GM23338 (cell line): ENCODE measurements around the gene NCKAP5. TPM values are rescaled to one million over a fixed set of nuclear protein-coding genes. Genes with fewer than 3 reads are reported as not detected.

Source experiments
- ATAC-seq: fragments of 200-7000 bp; cut with Tn5 transposase; 3 replicates; pipeline ENCODE4 v1.9.1; 2020
- DNase-seq: peaks from one replicate; pipeline ENCODE4 v3.0.0-alpha.2; 2015; ENCODE audit warnings: low spot score
- H2AFZ ChIP-seq: fragments of 200-600 bp; sonication (generic); 2 replicates; pipeline ENCODE4 v1.8.0; 2016; ENCODE audit warnings: antibody characterized with exemption, mild to moderate bottlenecking, moderate library complexity
- H3F3A ChIP-seq: fragments of 200-600 bp; sonication (generic); replicated peaks from 2 replicates; pipeline ENCODE4 v1.8.0; 2017; ENCODE audit warnings: antibody characterized with exemption, mixed run types, low read depth
- H3K27ac ChIP-seq: fragments of 200-600 bp; sonication (generic); 2 replicates; pipeline ENCODE4 v1.6.1; 2016; ENCODE audit warnings: low read depth
- H3K27me3 ChIP-seq: fragments of 200-600 bp; sonication (generic); 2 replicates; pipeline ENCODE4 v1.8.0; 2016; ENCODE audit warnings: mild to moderate bottlenecking, mixed run types, moderate library complexity; ENCODE audit not compliant: insufficient read depth
- H3K36me3 ChIP-seq: fragments of 200-600 bp; sonication (generic); 2 replicates; pipeline ENCODE4 v1.8.0; 2016; ENCODE audit warnings: mild to moderate bottlenecking; ENCODE audit not compliant: insufficient read depth
- H3K4me1 ChIP-seq: fragments of 200-600 bp; sonication (generic); 2 replicates; pipeline ENCODE4 v1.8.0; 2016; ENCODE audit warnings: mild to moderate bottlenecking, moderate library complexity; ENCODE audit not compliant: insufficient read depth
- H3K4me2 ChIP-seq: fragments of 200-600 bp; sonication (generic); 2 replicates; pipeline ENCODE4 v1.7.1; 2017; ENCODE audit warnings: mixed run types
- H3K4me3 ChIP-seq: fragments of 200-600 bp; sonication (generic); 2 replicates; pipeline ENCODE4 v1.6.1; 2016; ENCODE audit warnings: mixed run types
- H3K79me2 ChIP-seq: fragments of 200-600 bp; sonication (generic); replicated peaks from 2 replicates; pipeline ENCODE4 v1.8.0; 2017; ENCODE audit warnings: mild to moderate bottlenecking; ENCODE audit not compliant: insufficient read depth
- H3K9me2 ChIP-seq: fragments of 200-600 bp; sonication (generic); 2 replicates; pipeline ENCODE4 v1.8.0; 2017; ENCODE audit not compliant: insufficient read depth
- H4K20me1 ChIP-seq: fragments of 200-600 bp; sonication (generic); replicated peaks from 2 replicates; pipeline ENCODE4 v1.8.0; 2017; ENCODE audit warnings: mild to moderate bottlenecking; ENCODE audit not compliant: insufficient read depth
- H3K27ac Mint-ChIP-seq: 2 replicates; pipeline ENCODE4 v1.8.0; 2020; ENCODE audit warnings: inconsistent platforms, mild to moderate bottlenecking, moderate library complexity, mixed read lengths
- H3K27me3 Mint-ChIP-seq: 3 replicates; pipeline ENCODE4 v1.8.0; 2022; ENCODE audit warnings: low read depth, mild to moderate bottlenecking, moderate library complexity, mixed read lengths, inconsistent platforms; ENCODE audit not compliant: insufficient read depth, poor library complexity
- H3K36me3 Mint-ChIP-seq: 3 replicates; pipeline ENCODE4 v1.8.0; 2021; ENCODE audit warnings: low read depth, mild to moderate bottlenecking, inconsistent platforms, moderate library complexity, mixed read lengths
- H3K4me1 Mint-ChIP-seq: 3 replicates; pipeline ENCODE4 v1.8.0; 2020; ENCODE audit warnings: mild to moderate bottlenecking, inconsistent platforms, mixed read lengths
- H3K4me3 Mint-ChIP-seq: 3 replicates; pipeline ENCODE4 v1.8.0; 2021; ENCODE audit warnings: moderate library complexity, mild to moderate bottlenecking, inconsistent platforms, mixed read lengths
- H3K9me3 Mint-ChIP-seq: 3 replicates; pipeline ENCODE4 v1.8.0; 2020; ENCODE audit warnings: moderate library complexity, mild to moderate bottlenecking, inconsistent platforms, mixed read lengths
- CREB1 ChIP-seq: fragments of 250-450 bp; sonication (Bioruptor Pico); IDR thresholded peaks from 2 replicates; pipeline ENCODE4 v1.5.0; 2020; ENCODE audit warnings: low read depth, mild to moderate bottlenecking, moderate library complexity
- EZH2 ChIP-seq: fragments of 200-600 bp; sonication (generic); IDR thresholded peaks from one replicate; pipeline ENCODE4 v1.8.0; 2017; ENCODE audit warnings: antibody characterized with exemption, mild to moderate bottlenecking, low read depth; ENCODE audit not compliant: unreplicated experiment
- EZH2phosphoT487 ChIP-seq: fragments of 200-600 bp; sonication (generic); IDR thresholded peaks from one replicate; pipeline ENCODE4 v1.8.1; 2018; ENCODE audit warnings: antibody characterized with exemption; ENCODE audit not compliant: unreplicated experiment
- JUNB ChIP-seq: IDR thresholded peaks from one replicate; pipeline ENCODE4 v1.6.1; 2016; ENCODE audit warnings: antibody characterized with exemption; ENCODE audit not compliant: unreplicated experiment
- NANOG ChIP-seq: IDR thresholded peaks from 2 replicates; pipeline ENCODE4 v1.6.1; 2016; ENCODE audit warnings: antibody characterized with exemption, borderline replicate concordance
- POLR2AphosphoS5 ChIP-seq: IDR thresholded peaks from 2 replicates; pipeline ENCODE4 v1.6.1; 2016; ENCODE audit warnings: antibody characterized with exemption, low read depth
- STAT1 ChIP-seq: IDR thresholded peaks from one replicate; pipeline ENCODE4 v1.6.1; 2016; ENCODE audit warnings: antibody characterized with exemption; ENCODE audit not compliant: unreplicated experiment
- ZNF114 ChIP-seq: fragments of 250-450 bp; sonication (Bioruptor Pico); IDR thresholded peaks from 2 replicates; pipeline ENCODE4 v1.5.0; 2020; ENCODE audit warnings: mild to moderate bottlenecking, moderate library complexity
- ZNF331 ChIP-seq: fragments of 250-450 bp; sonication (Bioruptor Pico); IDR thresholded peaks from 2 replicates; pipeline ENCODE4 v1.5.0; 2020; ENCODE audit warnings: low read depth, mild to moderate bottlenecking, moderate library complexity
- polyA plus RNA-seq: library from polyadenylated mRNA; unstranded; fragments of >200 nt; fragmentation: Nextera tagmentation; extraction: Ambion mirVana; gene quantifications from 2 replicates; pipeline ENCODE4 v1.2.1, GENCODE V29; 2016
- total RNA-seq: library from RNA; depleted of rRNA; stranded (reverse); fragments of >200 nt; shearing (Covaris generic); gene quantifications from 2 replicates; pipeline ENCODE4 v1.2.3, GENCODE V29; 2014
- TF ChIP-seq, protein P1 (sequence below): IDR thresholded peaks from one replicate; pipeline ENCODE4 v1.6.1; 2018; ENCODE audit warnings: antibody characterized with exemption; ENCODE audit not compliant: unreplicated experiment
- TF ChIP-seq, protein P2 (sequence below): fragments of 250-450 bp; sonication (Bioruptor Pico); IDR thresholded peaks from 2 replicates; pipeline ENCODE4 v1.5.0; 2020; ENCODE audit warnings: mild to moderate bottlenecking, moderate library complexity
- TF ChIP-seq, protein P3 (sequence below), 2 experiments: fragments of 200-600 bp in 1 of 2; sonication (generic) in 1 of 2; conservative IDR thresholded peaks; 2 replicates each; pipeline versions ENCODE4 v1.5.1 to v1.6.1; 2016 to 2017; ENCODE audit warnings: antibody characterized with exemption in 2 of 2, low read depth in 2 of 2, mild to moderate bottlenecking in 2 of 2, moderate library complexity in 1 of 2
- TF ChIP-seq, protein P4 (sequence below): IDR thresholded peaks from 2 replicates; pipeline ENCODE4 v1.6.1; 2016; ENCODE audit warnings: antibody characterized with exemption

Gene NCKAP5
- total and polyA plus RNA-seq, 2 experiments from 2014 or later = 0.34 to 0.73 TPM

DNA sequence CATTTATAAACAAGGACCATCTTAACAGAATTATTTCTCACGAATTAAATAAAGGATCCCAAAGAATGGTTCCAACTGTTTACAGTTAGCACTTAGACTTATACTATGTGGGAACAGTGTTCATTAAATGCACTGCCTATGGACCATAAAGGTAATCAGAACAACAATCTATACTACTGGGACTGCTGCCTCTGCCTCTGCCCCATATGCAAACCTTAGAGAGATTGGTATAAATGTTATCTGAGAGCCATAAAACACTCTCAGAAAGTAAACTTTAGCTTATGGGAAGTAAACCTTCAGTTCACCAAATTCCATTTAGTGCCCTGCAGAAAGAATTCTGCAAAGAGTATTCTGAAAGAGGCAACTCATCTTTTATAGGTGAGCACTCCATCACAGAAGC is 448.0 kb downstream of the NCKAP5 start:
- H3K27me3 Mint-ChIP-seq = no peaks in the 10 kb centered on the region
- no peaks in the 10 kb centered on the region for H3K36me3 ChIP-seq
- H3K79me2 ChIP-seq = no peaks in the 10 kb centered on the region
- H4K20me1 ChIP-seq = no peaks in the 10 kb centered on the region
- TF ChIP-seq ZNF331 (CRISPR knock-in tag) = no peak
- no peak for TF ChIP-seq STAT1
- no peak for TF ChIP-seq JUNB
- TF ChIP-seq ZNF114 (CRISPR knock-in tag) = no peak
- TF ChIP-seq, protein P1, sequence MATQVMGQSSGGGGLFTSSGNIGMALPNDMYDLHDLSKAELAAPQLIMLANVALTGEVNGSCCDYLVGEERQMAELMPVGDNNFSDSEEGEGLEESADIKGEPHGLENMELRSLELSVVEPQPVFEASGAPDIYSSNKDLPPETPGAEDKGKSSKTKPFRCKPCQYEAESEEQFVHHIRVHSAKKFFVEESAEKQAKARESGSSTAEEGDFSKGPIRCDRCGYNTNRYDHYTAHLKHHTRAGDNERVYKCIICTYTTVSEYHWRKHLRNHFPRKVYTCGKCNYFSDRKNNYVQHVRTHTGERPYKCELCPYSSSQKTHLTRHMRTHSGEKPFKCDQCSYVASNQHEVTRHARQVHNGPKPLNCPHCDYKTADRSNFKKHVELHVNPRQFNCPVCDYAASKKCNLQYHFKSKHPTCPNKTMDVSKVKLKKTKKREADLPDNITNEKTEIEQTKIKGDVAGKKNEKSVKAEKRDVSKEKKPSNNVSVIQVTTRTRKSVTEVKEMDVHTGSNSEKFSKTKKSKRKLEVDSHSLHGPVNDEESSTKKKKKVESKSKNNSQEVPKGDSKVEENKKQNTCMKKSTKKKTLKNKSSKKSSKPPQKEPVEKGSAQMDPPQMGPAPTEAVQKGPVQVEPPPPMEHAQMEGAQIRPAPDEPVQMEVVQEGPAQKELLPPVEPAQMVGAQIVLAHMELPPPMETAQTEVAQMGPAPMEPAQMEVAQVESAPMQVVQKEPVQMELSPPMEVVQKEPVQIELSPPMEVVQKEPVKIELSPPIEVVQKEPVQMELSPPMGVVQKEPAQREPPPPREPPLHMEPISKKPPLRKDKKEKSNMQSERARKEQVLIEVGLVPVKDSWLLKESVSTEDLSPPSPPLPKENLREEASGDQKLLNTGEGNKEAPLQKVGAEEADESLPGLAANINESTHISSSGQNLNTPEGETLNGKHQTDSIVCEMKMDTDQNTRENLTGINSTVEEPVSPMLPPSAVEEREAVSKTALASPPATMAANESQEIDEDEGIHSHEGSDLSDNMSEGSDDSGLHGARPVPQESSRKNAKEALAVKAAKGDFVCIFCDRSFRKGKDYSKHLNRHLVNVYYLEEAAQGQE = no peak
- TF ChIP-seq, protein P2, sequence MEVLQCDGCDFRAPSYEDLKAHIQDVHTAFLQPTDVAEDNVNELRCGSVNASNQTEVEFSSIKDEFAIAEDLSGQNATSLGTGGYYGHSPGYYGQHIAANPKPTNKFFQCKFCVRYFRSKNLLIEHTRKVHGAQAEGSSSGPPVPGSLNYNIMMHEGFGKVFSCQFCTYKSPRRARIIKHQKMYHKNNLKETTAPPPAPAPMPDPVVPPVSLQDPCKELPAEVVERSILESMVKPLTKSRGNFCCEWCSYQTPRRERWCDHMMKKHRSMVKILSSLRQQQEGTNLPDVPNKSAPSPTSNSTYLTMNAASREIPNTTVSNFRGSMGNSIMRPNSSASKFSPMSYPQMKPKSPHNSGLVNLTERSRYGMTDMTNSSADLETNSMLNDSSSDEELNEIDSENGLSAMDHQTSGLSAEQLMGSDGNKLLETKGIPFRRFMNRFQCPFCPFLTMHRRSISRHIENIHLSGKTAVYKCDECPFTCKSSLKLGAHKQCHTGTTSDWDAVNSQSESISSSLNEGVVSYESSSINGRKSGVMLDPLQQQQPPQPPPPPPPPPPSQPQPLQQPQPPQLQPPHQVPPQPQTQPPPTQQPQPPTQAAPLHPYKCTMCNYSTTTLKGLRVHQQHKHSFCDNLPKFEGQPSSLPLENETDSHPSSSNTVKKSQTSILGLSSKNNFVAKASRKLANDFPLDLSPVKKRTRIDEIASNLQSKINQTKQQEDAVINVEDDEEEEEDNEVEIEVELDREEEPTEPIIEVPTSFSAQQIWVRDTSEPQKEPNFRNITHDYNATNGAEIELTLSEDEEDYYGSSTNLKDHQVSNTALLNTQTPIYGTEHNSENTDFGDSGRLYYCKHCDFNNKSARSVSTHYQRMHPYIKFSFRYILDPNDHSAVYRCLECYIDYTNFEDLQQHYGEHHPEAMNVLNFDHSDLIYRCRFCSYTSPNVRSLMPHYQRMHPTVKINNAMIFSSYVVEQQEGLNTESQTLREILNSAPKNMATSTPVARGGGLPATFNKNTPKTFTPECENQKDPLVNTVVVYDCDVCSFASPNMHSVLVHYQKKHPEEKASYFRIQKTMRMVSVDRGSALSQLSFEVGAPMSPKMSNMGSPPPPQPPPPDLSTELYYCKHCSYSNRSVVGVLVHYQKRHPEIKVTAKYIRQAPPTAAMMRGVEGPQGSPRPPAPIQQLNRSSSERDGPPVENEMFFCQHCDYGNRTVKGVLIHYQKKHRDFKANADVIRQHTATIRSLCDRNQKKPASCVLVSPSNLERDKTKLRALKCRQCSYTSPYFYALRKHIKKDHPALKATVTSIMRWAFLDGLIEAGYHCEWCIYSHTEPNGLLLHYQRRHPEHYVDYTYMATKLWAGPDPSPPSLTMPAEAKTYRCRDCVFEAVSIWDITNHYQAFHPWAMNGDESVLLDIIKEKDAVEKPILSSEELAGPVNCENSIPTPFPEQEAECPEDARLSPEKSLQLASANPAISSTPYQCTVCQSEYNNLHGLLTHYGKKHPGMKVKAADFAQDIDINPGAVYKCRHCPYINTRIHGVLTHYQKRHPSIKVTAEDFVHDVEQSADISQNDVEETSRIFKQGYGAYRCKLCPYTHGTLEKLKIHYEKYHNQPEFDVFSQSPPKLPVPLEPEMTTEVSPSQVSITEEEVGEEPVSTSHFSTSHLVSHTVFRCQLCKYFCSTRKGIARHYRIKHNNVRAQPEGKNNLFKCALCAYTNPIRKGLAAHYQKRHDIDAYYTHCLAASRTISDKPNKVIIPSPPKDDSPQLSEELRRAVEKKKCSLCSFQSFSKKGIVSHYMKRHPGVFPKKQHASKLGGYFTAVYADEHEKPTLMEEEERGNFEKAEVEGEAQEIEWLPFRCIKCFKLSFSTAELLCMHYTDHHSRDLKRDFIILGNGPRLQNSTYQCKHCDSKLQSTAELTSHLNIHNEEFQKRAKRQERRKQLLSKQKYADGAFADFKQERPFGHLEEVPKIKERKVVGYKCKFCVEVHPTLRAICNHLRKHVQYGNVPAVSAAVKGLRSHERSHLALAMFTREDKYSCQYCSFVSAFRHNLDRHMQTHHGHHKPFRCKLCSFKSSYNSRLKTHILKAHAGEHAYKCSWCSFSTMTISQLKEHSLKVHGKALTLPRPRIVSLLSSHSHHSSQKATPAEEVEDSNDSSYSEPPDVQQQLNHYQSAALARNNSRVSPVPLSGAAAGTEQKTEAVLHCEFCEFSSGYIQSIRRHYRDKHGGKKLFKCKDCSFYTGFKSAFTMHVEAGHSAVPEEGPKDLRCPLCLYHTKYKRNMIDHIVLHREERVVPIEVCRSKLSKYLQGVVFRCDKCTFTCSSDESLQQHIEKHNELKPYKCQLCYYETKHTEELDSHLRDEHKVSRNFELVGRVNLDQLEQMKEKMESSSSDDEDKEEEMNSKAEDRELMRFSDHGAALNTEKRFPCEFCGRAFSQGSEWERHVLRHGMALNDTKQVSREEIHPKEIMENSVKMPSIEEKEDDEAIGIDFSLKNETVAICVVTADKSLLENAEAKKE = no peak
- TF ChIP-seq CREB1 = no peak
- TF ChIP-seq EZH2phosphoT487 = no peak
- no peak for TF ChIP-seq NANOG
- TF ChIP-seq, protein P3, sequence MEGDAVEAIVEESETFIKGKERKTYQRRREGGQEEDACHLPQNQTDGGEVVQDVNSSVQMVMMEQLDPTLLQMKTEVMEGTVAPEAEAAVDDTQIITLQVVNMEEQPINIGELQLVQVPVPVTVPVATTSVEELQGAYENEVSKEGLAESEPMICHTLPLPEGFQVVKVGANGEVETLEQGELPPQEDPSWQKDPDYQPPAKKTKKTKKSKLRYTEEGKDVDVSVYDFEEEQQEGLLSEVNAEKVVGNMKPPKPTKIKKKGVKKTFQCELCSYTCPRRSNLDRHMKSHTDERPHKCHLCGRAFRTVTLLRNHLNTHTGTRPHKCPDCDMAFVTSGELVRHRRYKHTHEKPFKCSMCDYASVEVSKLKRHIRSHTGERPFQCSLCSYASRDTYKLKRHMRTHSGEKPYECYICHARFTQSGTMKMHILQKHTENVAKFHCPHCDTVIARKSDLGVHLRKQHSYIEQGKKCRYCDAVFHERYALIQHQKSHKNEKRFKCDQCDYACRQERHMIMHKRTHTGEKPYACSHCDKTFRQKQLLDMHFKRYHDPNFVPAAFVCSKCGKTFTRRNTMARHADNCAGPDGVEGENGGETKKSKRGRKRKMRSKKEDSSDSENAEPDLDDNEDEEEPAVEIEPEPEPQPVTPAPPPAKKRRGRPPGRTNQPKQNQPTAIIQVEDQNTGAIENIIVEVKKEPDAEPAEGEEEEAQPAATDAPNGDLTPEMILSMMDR (conservative IDR thresholded peaks at IDR 0.05; ENCODE audit: low read depth in 2 of 2) = no peak
- TF ChIP-seq, protein P4, sequence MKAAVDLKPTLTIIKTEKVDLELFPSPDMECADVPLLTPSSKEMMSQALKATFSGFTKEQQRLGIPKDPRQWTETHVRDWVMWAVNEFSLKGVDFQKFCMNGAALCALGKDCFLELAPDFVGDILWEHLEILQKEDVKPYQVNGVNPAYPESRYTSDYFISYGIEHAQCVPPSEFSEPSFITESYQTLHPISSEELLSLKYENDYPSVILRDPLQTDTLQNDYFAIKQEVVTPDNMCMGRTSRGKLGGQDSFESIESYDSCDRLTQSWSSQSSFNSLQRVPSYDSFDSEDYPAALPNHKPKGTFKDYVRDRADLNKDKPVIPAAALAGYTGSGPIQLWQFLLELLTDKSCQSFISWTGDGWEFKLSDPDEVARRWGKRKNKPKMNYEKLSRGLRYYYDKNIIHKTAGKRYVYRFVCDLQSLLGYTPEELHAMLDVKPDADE = no peak
- TF ChIP-seq POLR2AphosphoS5 = no peak
- TF ChIP-seq EZH2 = no peak
- H3K27me3 ChIP-seq = no peaks in the 10 kb centered on the region
- no peak overlapping the region for H3K4me3 Mint-ChIP-seq
- H3K9me2 ChIP-seq = no peaks in the 10 kb centered on the region
- DNase-seq (no peak), ATAC-seq (no peak)
- H3K9me3 Mint-ChIP-seq = no peaks in the 10 kb centered on the region
- H3K27ac Mint-ChIP-seq = no peak overlapping the region
- no peak overlapping the region for H3K4me2 ChIP-seq
- no peak overlapping the region for H3K27ac ChIP-seq
- no peak overlapping the region for H3K4me3 ChIP-seq
- H3K4me1 ChIP-seq = no peaks in the 10 kb centered on the region
- H2AFZ ChIP-seq = no peak overlapping the region
- no peaks in the 10 kb centered on the region for H3K4me1 Mint-ChIP-seq
- H3F3A ChIP-seq = no peaks in the 10 kb centered on the region
- H3K36me3 Mint-ChIP-seq = no peaks in the 10 kb centered on the region
